NB4 (cell line): Measurements from ENCODE around the gene VRK2.
A peak's percentile ranks its signal among the peaks of the same experiment; 100 is the strongest.

Experiments
- DNase-seq: peaks from one replicate; pipeline ENCODE4 v3.0.0; 2010; ENCODE audit warnings: low read depth
- H3K4me3 ChIP-seq: one replicate; pipeline ENCODE4 v1.5.1; 2011; ENCODE audit warnings: mild to moderate bottlenecking, low read depth, low read length, moderate library complexity
- CTCF ChIP-seq: IDR thresholded peaks from one replicate; pipeline ENCODE4 v1.5.1; 2012; ENCODE audit warnings: low read depth, low read length
- MAX ChIP-seq: IDR thresholded peaks from 2 replicates; pipeline ENCODE4 v1.6.1; 2011; ENCODE audit warnings: low read depth, low read length
- MYC ChIP-seq: IDR thresholded peaks from 2 replicates; pipeline ENCODE4 v1.6.1; 2011; ENCODE audit warnings: low read depth, low read length
- POLR2A ChIP-seq: IDR thresholded peaks from 2 replicates; pipeline ENCODE4 v1.6.1; 2011; ENCODE audit warnings: mild to moderate bottlenecking; ENCODE audit not compliant: insufficient read length; ENCODE audit errors: extremely low read depth

The VRK2 gene

GRCh38 chr2:58046335-58046584 lies 346 bp upstream of the VRK2 start:
- no peak for TF ChIP-seq MYC
- no peak for TF ChIP-seq CTCF
- no peak for TF ChIP-seq POLR2A
- no peak for TF ChIP-seq MAX
- DNase-seq = no peak
- H3K4me3 ChIP-seq = peak overlapping the region; percentile 85

GRCh38 chr2:58047373-58047935 lies 848 bp downstream of the VRK2 start:
- H3K4me3 ChIP-seq = peak overlapping the region; percentile 85
- no peak for TF ChIP-seq MAX
- no peak for TF ChIP-seq POLR2A
- no peak for TF ChIP-seq CTCF
- DNase-seq = no peak

GRCh38 chr2:58047961-58048360 lies 1.4 kb downstream of the VRK2 start:
- TF ChIP-seq POLR2A = no peak
- peak overlapping the region; percentile 85 for H3K4me3 ChIP-seq
- no peak for DNase-seq

- no peak overlapping the region for H3K4me3 ChIP-seq
- TF ChIP-seq MYC (no peak), POLR2A (no peak), MAX (no peak), CTCF (no peak)
- DNase-seq = no peak
These were observed 4.8 kb downstream of the VRK2 start for GRCh38 chr2:58051445-58051844.

- H3K4me3 ChIP-seq = no peak overlapping the region
- TF ChIP-seq MAX (no peak), POLR2A (no peak), CTCF (no peak), MYC (no peak)
- no peak for DNase-seq
These were observed 6.4 kb downstream of the VRK2 start for GRCh38 chr2:58052978-58053377.

GRCh38 chr2:58054264-58054663 lies 7.7 kb downstream of the VRK2 start:
- TF ChIP-seq MAX (no peak), POLR2A (no peak), CTCF (no peak), MYC (no peak)
- H3K4me3 ChIP-seq = no peak overlapping the region
- DNase-seq = peak; percentile 25
